Thyroid gland (tissue), 4 donors: ENCODE data around the gene MAP3K3. TPM values are rescaled to one million over a fixed set of nuclear protein-coding genes. Genes with fewer than 3 reads are reported as not detected.

Experiments used
- DNase-seq, 2 donors: peaks; one replicate each; pipeline ENCODE4 v3.0.0-alpha.2; 2019
- H3K27ac ChIP-seq, 3 donors: fragments of 200-600 bp; sonication (generic); 1 replicate in 2 of 3; 2 replicates in 1 of 3; pipeline ENCODE4 v1.5.1; 2016 to 2019; ENCODE audit warnings: mild to moderate bottlenecking in 1 of 3, moderate library complexity in 1 of 3
- H3K27me3 ChIP-seq: fragments of 200-600 bp; sonication (generic); one replicate; pipeline ENCODE4 v1.5.1; 2019
- H3K36me3 ChIP-seq, 2 donors: fragments of 200-600 bp; sonication (generic); one replicate each; pipeline ENCODE4 v1.5.1; 2016 to 2019
- H3K4me1 ChIP-seq, 2 donors: fragments of 200-600 bp; sonication (generic); one replicate each; pipeline ENCODE4 v1.5.1; 2017 to 2019
- H3K4me3 ChIP-seq, 3 donors: fragments of 200-600 bp; sonication (generic); replicated peaks in 1 of 3; 1 replicate in 2 of 3; 2 replicates in 1 of 3; pipeline ENCODE4 v1.5.1; 2016; ENCODE audit warnings: mild to moderate bottlenecking in 1 of 3
- H3K9me3 ChIP-seq: fragments of 200-600 bp; sonication (generic); one replicate; pipeline ENCODE4 v1.5.1; 2017
- POLR2A ChIP-seq, 2 donors: fragments of 450-650 bp; IDR thresholded peaks; one replicate each; pipeline ENCODE4 v1.6.1; 2017; ENCODE audit warnings: antibody characterized with exemption in 2 of 2, mild to moderate bottlenecking in 2 of 2, moderate library complexity in 1 of 2
- WGBS, 2 donors: methylation state at CpG; one replicate each; pipeline ENCODE4 v1.1.5; 2017; 5-methylcytosine and 5-hydroxymethylcytosine counted together
- intact Hi-C: fragments of 100-400 bp; cut with DNase I; formaldehyde crosslinking; loops from one replicate; pipeline ENCODE4 v1.15.1; 2023
- total RNA-seq, 4 donors: library from RNA; depleted of rRNA; stranded (reverse); fragments of >200 nt; gene quantifications; one replicate each; pipeline ENCODE4 v1.2.3, GENCODE V29; 2016
- TF ChIP-seq, protein P1 (sequence below), 6 experiments: fragments of 200-600 bp in 3 of 6; fragments of 450-650 bp in 3 of 6; sonication (generic) in 3 of 6; IDR thresholded peaks; one replicate each; pipeline ENCODE4 v1.5.1; 2016 to 2019; ENCODE audit warnings: antibody characterized with exemption in 6 of 6, mild to moderate bottlenecking in 2 of 6, inconsistent platforms in 1 of 6, moderate library complexity in 1 of 6

MAP3K3 gene
- total RNA-seq, 4 donors from 2014 or later: 38.6 to 68.0 (median 43.8) TPM

DNA sequence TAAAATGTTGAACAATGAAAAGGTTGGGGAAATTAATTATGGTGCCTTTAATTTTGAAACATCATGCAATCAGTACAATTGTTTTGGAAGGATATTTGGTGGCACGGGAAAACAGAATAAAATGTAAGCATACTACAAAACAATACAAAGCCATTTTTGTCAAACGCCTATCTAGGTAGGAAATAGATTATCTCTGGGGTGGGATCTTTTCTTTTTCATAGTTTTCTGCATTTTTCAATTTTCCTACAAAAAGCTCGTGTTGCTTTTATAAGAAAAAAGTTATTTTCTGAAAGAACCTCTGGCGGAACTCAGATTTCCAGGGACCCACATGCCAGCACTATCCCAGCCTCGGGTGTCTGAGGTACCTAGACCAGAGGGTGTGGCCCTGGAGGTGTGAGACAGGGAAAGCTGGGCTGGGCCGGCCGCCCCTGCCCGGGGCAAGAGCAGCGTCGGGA is 961 bp upstream of the MAP3K3 start:
- intact Hi-C loops: no loop called here
- H3K9me3 ChIP-seq: no peaks in the 10 kb centered on the region
- no peak for TF ChIP-seq POLR2A (IDR thresholded peaks at IDR 0.05)
- TF ChIP-seq, protein P1, sequence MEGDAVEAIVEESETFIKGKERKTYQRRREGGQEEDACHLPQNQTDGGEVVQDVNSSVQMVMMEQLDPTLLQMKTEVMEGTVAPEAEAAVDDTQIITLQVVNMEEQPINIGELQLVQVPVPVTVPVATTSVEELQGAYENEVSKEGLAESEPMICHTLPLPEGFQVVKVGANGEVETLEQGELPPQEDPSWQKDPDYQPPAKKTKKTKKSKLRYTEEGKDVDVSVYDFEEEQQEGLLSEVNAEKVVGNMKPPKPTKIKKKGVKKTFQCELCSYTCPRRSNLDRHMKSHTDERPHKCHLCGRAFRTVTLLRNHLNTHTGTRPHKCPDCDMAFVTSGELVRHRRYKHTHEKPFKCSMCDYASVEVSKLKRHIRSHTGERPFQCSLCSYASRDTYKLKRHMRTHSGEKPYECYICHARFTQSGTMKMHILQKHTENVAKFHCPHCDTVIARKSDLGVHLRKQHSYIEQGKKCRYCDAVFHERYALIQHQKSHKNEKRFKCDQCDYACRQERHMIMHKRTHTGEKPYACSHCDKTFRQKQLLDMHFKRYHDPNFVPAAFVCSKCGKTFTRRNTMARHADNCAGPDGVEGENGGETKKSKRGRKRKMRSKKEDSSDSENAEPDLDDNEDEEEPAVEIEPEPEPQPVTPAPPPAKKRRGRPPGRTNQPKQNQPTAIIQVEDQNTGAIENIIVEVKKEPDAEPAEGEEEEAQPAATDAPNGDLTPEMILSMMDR (IDR thresholded peaks at IDR 0.05): no peak
- H3K4me1 ChIP-seq: peaks cover 19 to 22% of the 10 kb centered on the region in 2 donors
- H3K27me3 ChIP-seq: no peaks in the 10 kb centered on the region
- H3K4me3 ChIP-seq: peak overlapping the region; percentile 5 to 60 (median 45)
- no peaks in the 10 kb centered on the region for H3K36me3 ChIP-seq
- 9 to 11% methylated on average over 10 of the region's 10 CpGs for WGBS, 2 donors
- DNase-seq: no peak
- H3K27ac ChIP-seq: peak overlapping the region; percentile 61 to 76 (median 75)

GRCh38 chr17:63622574-63623390 is 565 bp downstream of the MAP3K3 start:
- DNase-seq: peak; percentile 76 to 77
- Histone ChIP-seq H3K4me3 (peak overlapping the region; percentile 35 to 82 (median 64)), H3K27ac (peak overlapping the region; percentile 51 to 57 (median 57)), H3K27me3 (no peaks in the 10 kb centered on the region), H3K36me3 (no peaks in the 10 kb centered on the region), H3K9me3 (no peaks in the 10 kb centered on the region), H3K4me1 (peaks cover 19 to 29% of the 10 kb centered on the region in 2 donors)
- WGBS, 2 donors: 0 to 1% methylated on average over 26 to 38 of the region's 100 CpGs
- intact Hi-C loops: no loop called here
- TF ChIP-seq, protein P1 (IDR thresholded peaks at IDR 0.05): no peak
- no peak for TF ChIP-seq POLR2A (IDR thresholded peaks at IDR 0.05)

DNA sequence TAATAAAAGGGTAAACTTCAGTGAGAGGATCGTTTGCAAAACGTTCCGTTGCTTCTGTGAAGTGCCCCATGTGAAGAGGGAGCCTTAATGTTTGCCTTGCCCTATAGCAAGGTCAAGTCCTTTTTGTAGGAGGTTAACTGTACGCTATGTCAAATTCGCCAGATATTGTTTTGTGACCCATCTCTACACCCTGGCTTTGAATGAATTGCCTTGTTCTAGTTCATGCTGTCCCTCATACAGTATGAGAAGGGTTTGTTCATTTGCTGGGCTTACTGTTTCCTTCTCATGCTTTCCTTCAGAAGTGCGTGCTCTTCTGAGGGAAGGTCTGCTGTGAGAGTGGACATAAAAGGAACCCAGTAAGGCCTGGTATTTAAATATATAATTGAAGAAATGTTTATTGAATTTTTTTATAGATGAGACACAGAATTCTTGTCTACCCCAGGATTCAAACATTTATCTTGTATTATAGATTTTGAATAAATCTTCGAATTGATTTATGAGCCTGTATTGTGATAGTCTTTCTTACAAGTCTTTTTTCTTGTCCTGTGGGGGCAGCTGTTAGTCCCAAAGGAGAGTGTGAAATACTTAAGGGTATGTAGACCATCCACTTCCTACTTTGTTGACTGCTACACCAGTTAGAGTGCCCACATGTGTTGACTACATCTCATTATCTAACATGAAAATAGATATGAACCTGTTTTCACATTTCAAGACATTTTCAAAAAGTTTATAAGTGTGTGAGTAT is 1.7 kb downstream of the MAP3K3 start:
- H3K27ac ChIP-seq: peak overlapping the region in 1 of 3 donors; percentile 38
- DNase-seq: no peak
- no peaks in the 10 kb centered on the region for H3K36me3 ChIP-seq
- TF ChIP-seq POLR2A (IDR thresholded peaks at IDR 0.05): no peak
- TF ChIP-seq, protein P1 (IDR thresholded peaks at IDR 0.05): no peak
- H3K27me3 ChIP-seq: no peaks in the 10 kb centered on the region
- 67 to 71% methylated on average over 7 of the region's 7 CpGs for WGBS, 2 donors
- peak overlapping the region in 1 of 3 donors; percentile 64 for H3K4me3 ChIP-seq
- intact Hi-C loops: no loop called here
- H3K4me1 ChIP-seq: peaks cover 19 to 30% of the 10 kb centered on the region in 2 donors
- no peaks in the 10 kb centered on the region for H3K9me3 ChIP-seq

DNA sequence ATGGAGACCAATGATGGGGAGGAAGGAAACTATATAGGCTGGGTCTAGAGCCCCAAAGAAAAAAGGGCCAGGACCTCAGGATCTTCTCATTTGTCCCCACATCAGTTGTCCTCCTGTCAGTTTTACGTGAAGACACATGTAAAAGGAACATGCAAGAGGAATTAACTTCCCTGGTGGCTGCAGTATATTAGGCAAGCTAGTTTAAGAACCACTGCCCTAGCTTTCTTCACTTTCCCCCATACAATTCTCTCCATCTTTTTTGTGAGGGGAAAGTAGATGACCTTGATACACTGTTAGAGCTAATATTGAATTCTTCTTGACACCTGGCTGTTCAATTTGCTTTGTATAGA is 2.3 kb downstream of the MAP3K3 start:
- 93 to 97% methylated on average over 1 of the region's 1 CpG for WGBS, 2 donors
- Histone ChIP-seq H3K9me3 (no peaks in the 10 kb centered on the region), H3K27ac (no peak overlapping the region), H3K4me1 (peaks cover 25 to 35% of the 10 kb centered on the region in 2 donors), H3K4me3 (no peak overlapping the region), H3K36me3 (no peaks in the 10 kb centered on the region), H3K27me3 (no peaks in the 10 kb centered on the region)
- TF ChIP-seq, protein P1 (IDR thresholded peaks at IDR 0.05): no peak
- no peak for TF ChIP-seq POLR2A (IDR thresholded peaks at IDR 0.05)
- no peak for DNase-seq
- intact Hi-C loops: no loop called here
